LNCaP clone FGC (cell line): Measurements from ENCODE around the gene FSHR.

Experiments
- DNase-seq: peaks from one replicate; pipeline ENCODE4 v3.0.0-alpha.2; 2011; ENCODE audit warnings: low read depth
- H3K4me3 ChIP-seq: 2 replicates; pipeline ENCODE4 v1.5.1; 2011; ENCODE audit warnings: mild to moderate bottlenecking, low read depth, low read length, control low read depth
- TF ChIP-seq, protein P1 (sequence below): IDR thresholded peaks from 2 replicates; pipeline ENCODE4 v1.5.1; 2012; ENCODE audit warnings: mild to moderate bottlenecking; ENCODE audit not compliant: control insufficient read depth, insufficient read depth; ENCODE audit errors: extremely low read depth

FSHR gene

GRCh38 chr2:49122107-49122506 lies 32.2 kb downstream of the FSHR start:
- TF ChIP-seq, protein P1, sequence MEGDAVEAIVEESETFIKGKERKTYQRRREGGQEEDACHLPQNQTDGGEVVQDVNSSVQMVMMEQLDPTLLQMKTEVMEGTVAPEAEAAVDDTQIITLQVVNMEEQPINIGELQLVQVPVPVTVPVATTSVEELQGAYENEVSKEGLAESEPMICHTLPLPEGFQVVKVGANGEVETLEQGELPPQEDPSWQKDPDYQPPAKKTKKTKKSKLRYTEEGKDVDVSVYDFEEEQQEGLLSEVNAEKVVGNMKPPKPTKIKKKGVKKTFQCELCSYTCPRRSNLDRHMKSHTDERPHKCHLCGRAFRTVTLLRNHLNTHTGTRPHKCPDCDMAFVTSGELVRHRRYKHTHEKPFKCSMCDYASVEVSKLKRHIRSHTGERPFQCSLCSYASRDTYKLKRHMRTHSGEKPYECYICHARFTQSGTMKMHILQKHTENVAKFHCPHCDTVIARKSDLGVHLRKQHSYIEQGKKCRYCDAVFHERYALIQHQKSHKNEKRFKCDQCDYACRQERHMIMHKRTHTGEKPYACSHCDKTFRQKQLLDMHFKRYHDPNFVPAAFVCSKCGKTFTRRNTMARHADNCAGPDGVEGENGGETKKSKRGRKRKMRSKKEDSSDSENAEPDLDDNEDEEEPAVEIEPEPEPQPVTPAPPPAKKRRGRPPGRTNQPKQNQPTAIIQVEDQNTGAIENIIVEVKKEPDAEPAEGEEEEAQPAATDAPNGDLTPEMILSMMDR = no peak
- no peak for DNase-seq
- H3K4me3 ChIP-seq = no peak overlapping the region

- TF ChIP-seq, protein P1 = no peak
- no peak overlapping the region for H3K4me3 ChIP-seq
- DNase-seq = no peak
These were observed 41.3 kb downstream of the FSHR start for GRCh38 chr2:49113046-49113445.

- no peak for DNase-seq
- H3K4me3 ChIP-seq = no peak overlapping the region
- TF ChIP-seq, protein P1 = no peak
These were observed 42.9 kb downstream of the FSHR start for GRCh38 chr2:49111456-49111855.

DNA sequence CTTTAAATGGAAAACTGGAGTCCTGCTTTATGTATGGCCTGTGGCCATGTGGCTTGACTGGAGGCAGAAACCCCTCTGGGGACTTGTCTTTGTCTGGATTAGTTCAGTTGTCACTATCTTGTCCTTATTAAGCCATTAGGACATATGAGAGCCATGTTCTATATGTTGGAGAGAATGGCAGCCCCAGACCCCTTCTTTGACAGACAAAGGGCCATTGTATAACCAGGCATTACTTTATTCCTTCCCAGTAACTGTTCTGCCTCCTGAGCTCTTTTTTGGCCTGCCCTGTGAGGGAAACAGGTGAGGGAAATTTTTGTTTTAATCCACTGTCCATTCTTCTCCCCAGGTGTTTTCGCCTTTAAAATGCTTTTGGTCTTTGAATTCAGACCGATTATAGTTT lies 43.3 kb downstream of the FSHR start:
- DNase-seq = no peak
- TF ChIP-seq, protein P1 = no peak
- no peak overlapping the region for H3K4me3 ChIP-seq

GRCh38 chr2:49110571-49110970 lies 43.7 kb downstream of the FSHR start:
- TF ChIP-seq, protein P1 = no peak
- H3K4me3 ChIP-seq = no peak overlapping the region
- DNase-seq = no peak

GRCh38 chr2:49108851-49109250 lies 45.5 kb downstream of the FSHR start:
- no peak overlapping the region for H3K4me3 ChIP-seq
- TF ChIP-seq, protein P1 = no peak

DNA sequence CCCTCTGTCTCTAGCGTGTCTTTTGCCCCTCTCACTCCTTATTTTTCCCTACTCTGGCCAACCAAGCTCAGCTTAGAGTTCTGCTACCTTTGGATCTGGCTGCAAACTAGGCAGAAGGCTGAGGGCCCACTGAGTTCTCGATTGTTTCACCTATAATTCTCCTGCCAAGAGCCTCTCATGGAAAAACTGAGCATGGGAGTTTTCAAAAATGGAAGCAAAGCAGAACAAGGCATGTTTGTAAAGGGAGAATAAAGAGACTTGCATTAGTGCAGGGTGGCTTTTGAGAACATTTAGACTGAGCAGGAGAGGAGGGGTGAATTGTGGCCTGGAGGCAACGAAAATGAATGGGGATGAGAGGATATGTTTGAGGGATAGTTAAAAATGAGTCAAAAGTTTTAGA lies 45.9 kb downstream of the FSHR start:
- H3K4me3 ChIP-seq = no peak overlapping the region
- TF ChIP-seq, protein P1 = no peak
- no peak for DNase-seq

More at GRCh38 chr2:49108851-49109250, 45.5 kb downstream of the FSHR start:
- DNase-seq = no peak
